Measurements from ENCODE around the gene DKC1.
A peak's percentile ranks its signal among the peaks of the same experiment; 100 is the strongest.

DKC1 gene

GRCh38 chrX:154795016-154795415 lies 32.4 kb downstream of the DKC1 start:
- Histone ChIP-seq H3K27ac (ENCODE audit: extremely low read depth, low read depth, low read length) (no peak overlapping the region), H3K36me3 (ENCODE audit: control insufficient read depth in 2 of 2, insufficient read depth in 1 of 2, low read length in 2 of 2) (peaks cover 0 to 5% of the 10 kb centered on the region in 2 experiments; a peak in 1 of 3 replicates), H3K4me1 (ENCODE audit: control insufficient read depth, insufficient read depth, low read length) (peaks cover 15% of the 10 kb centered on the region; the same call in 1 of the 2 replicates), H3K4me3 (ENCODE audit: low read depth, low read length) (no peak overlapping the region), H3K9me3 (ENCODE audit: control insufficient read depth, insufficient read depth, low read depth, low read length) (no peaks in the 10 kb centered on the region)
- no peak for TF ChIP-seq ZNF791 (tag by site-specific recombination; IDR thresholded peaks at IDR 0.05)
- TF ChIP-seq, protein P1, sequence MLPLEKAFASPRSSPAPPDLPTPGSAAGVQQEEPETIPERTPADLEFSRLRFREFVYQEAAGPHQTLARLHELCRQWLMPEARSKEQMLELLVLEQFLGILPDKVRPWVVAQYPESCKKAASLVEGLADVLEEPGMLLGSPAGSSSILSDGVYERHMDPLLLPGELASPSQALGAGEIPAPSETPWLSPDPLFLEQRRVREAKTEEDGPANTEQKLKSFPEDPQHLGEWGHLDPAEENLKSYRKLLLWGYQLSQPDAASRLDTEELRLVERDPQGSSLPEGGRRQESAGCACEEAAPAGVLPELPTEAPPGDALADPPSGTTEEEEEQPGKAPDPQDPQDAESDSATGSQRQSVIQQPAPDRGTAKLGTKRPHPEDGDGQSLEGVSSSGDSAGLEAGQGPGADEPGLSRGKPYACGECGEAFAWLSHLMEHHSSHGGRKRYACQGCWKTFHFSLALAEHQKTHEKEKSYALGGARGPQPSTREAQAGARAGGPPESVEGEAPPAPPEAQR (tag by site-specific recombination; IDR thresholded peaks at IDR 0.05) = no peak
- TF ChIP-seq PRDM10 (tag by site-specific recombination; IDR thresholded peaks at IDR 0.05) = no peak
- TF ChIP-seq KLF7 (tag by site-specific recombination; IDR thresholded peaks at IDR 0.05; ENCODE audit: borderline replicate concordance) = no peak
- TF ChIP-seq, protein P2, sequence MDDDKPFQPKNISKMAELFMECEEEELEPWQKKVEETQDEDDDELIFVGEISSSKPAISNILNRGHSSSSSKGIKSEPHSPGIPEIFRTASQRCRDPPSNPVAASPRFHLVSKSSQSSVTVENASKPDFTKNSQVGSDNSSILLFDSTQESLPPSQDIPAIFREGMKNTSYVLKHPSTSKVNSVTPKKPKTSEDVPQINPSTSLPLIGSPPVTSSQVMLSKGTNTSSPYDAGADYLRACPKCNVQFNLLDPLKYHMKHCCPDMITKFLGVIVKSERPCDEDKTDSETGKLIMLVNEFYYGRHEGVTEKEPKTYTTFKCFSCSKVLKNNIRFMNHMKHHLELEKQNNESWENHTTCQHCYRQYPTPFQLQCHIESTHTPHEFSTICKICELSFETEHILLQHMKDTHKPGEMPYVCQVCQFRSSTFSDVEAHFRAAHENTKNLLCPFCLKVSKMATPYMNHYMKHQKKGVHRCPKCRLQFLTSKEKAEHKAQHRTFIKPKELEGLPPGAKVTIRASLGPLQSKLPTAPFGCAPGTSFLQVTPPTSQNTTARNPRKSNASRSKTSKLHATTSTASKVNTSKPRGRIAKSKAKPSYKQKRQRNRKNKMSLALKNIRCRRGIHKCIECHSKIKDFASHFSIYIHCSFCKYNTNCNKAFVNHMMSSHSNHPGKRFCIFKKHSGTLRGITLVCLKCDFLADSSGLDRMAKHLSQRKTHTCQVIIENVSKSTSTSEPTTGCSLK (tag by site-specific recombination; IDR thresholded peaks at IDR 0.05) = no peak
- ChIA-PET CTCF (no interaction called here), POLR2A (no interaction called here)

- no peaks in the 10 kb centered on the region for H3K9me3 ChIP-seq (ENCODE audit: control insufficient read depth, insufficient read depth, low read depth, low read length)
- H3K4me3 ChIP-seq (ENCODE audit: low read depth, low read length) = no peak overlapping the region
- ChIA-PET POLR2A (interaction anchor here (1.6 kb wide), 1 partner anchor 8 kb away, joined by 5 read pairs; the partner anchor contains the start of gene MPP1), CTCF (interaction anchor here (0.6 to 1.1 kb wide), 2 partner anchors 22 to 432 kb away, joined by 3 to 4 read pairs; no protein-coding TSS in a partner anchor)
- H3K36me3 ChIP-seq (ENCODE audit: control insufficient read depth in 2 of 2, insufficient read depth in 1 of 2, low read length in 2 of 2) = no peaks in the 10 kb centered on the region
- peaks cover 25% of the 10 kb centered on the region for H3K4me1 ChIP-seq (ENCODE audit: control insufficient read depth, insufficient read depth, low read length)
- TF ChIP-seq GLIS1 (tag by site-specific recombination; IDR thresholded peaks at IDR 0.05) (peak; percentile 24; the same call in 1 of the 2 replicates), SP2 (tag by site-specific recombination; IDR thresholded peaks at IDR 0.05) (no peak), ZBTB17 (tag by site-specific recombination; IDR thresholded peaks at IDR 0.05) (0 out of 2 replicates have a peak, but pooled peaks have one; percentile 14)
- no peak overlapping the region for H3K27ac ChIP-seq (ENCODE audit: extremely low read depth, low read depth, low read length)
Measured at GRCh38 chrX:154797006-154797405, 34.3 kb downstream of the DKC1 start.

DNA sequence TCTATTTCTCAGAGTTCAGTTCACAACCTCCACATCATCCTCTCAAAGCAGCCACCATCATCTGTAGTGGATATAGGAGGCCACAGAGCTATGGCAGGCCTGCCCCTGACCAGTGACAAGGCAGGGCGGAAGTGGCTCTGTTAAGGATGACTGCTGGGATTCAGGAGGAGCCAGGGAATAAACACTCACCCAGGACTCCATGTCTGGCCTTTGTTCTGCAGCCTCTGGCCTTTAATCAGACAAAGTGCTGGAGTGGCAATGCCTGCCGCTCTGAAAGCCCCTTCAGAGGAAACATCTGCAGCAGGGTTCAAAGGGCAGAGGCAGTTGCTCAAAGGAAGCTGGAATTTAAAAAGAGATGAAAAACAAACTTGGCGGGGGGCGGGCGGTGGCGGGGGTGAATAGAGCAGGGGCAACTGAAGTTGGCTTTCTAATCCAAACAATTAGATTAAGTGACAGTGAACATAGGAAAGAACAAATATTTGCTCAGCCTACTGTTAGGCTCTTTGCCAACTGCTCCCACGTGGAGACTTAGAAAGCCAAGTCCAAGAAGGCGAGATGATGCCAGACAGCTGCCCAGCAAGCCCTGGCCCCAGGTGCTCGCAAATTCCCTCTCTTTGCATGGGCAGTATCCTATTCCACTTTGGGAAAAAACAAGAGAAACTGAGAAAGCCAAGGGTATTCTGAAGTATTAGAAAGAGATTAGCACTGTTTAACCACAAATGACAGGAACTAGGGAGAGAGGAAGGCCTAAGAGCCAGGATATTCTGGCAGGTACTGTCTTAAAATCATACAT lies 37.1 kb downstream of the DKC1 start:
- ChIA-PET POLR2A (interaction anchor here (1.4 to 2.0 kb wide), 2 partner anchors 24 to 37 kb away, joined by 3 to 6 read pairs; partner anchors contain the start of gene DKC1), CTCF (interaction anchor here (0.6 to 1.2 kb wide), 3 partner anchors 23 to 41 kb away, joined by 3 to 7 read pairs (median 5); no protein-coding TSS in a partner anchor)
- H3K4me3 ChIP-seq (ENCODE audit: low read depth, low read length) = no peak overlapping the region
- peaks cover 18% of the 10 kb centered on the region for H3K4me1 ChIP-seq (ENCODE audit: control insufficient read depth, insufficient read depth, low read length)
- peak overlapping the region; percentile 51; the same call in 1 of the 2 replicates for H3K27ac ChIP-seq (ENCODE audit: extremely low read depth, low read depth, low read length)
- H3K36me3 ChIP-seq (ENCODE audit: control insufficient read depth in 2 of 2, insufficient read depth in 1 of 2, low read length in 2 of 2) = no peaks in the 10 kb centered on the region
- no peaks in the 10 kb centered on the region for H3K9me3 ChIP-seq (ENCODE audit: control insufficient read depth, insufficient read depth, low read depth, low read length)
- TF ChIP-seq RBAK (tag by site-specific recombination; IDR thresholded peaks at IDR 0.05) (no peak), ZNF138 (tag by site-specific recombination; IDR thresholded peaks at IDR 0.05; ENCODE audit: borderline replicate concordance) (no peak), ZSCAN23 (tag by site-specific recombination; IDR thresholded peaks at IDR 0.05) (no peak), ZNF23 (tag by site-specific recombination; IDR thresholded peaks at IDR 0.05; ENCODE audit: borderline replicate concordance) (no peak), KLF10 (tag by site-specific recombination; IDR thresholded peaks at IDR 0.05) (no peak), ZBTB21 (tag by site-specific recombination; IDR thresholded peaks at IDR 0.05) (no peak; the same call in 1 of the 2 replicates), ZNF558 (tag by site-specific recombination; IDR thresholded peaks at IDR 0.05) (no peak), ZNF292 (tag by site-specific recombination; IDR thresholded peaks at IDR 0.05; ENCODE audit: borderline replicate concordance, low read depth) (no peak), ZBTB8A (tag by site-specific recombination; IDR thresholded peaks at IDR 0.05) (peak; percentile 36; the same call in 1 of the 2 replicates), ZNF624 (tag by site-specific recombination; IDR thresholded peaks at IDR 0.05) (no peak), BCL6B (tag by site-specific recombination; IDR thresholded peaks at IDR 0.05) (peak; percentile 69; the same call in 1 of the 2 replicates), ZBTB17 (tag by site-specific recombination; IDR thresholded peaks at IDR 0.05) (peak; percentile 74)
- TF ChIP-seq, protein P3, sequence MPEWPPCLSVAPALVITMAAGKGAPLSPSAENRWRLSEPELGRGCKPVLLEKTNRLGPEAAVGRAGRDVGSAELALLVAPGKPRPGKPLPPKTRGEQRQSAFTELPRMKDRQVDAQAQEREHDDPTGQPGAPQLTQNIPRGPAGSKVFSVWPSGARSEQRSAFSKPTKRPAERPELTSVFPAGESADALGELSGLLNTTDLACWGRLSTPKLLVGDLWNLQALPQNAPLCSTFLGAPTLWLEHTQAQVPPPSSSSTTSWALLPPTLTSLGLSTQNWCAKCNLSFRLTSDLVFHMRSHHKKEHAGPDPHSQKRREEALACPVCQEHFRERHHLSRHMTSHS (tag by site-specific recombination; IDR thresholded peaks at IDR 0.05) = no peak
